GM19324 (cell line): ENCODE measurements around the gene SPIN2A.
"Not testable (repeated sequence)": the region's sequence is repeated elsewhere in the genome, so short reads cannot be mapped to it uniquely, and the experiment has no call there.

ENCODE experiments used
- ATAC-seq: cut with Tn5 transposase; IDR thresholded peaks from one replicate; pipeline ENCODE4 v1.9.1; 2021; ENCODE audit warnings: mild to moderate bottlenecking, moderate library complexity; ENCODE audit not compliant: unreplicated experiment, low FRiP score

Gene SPIN2A

DNA sequence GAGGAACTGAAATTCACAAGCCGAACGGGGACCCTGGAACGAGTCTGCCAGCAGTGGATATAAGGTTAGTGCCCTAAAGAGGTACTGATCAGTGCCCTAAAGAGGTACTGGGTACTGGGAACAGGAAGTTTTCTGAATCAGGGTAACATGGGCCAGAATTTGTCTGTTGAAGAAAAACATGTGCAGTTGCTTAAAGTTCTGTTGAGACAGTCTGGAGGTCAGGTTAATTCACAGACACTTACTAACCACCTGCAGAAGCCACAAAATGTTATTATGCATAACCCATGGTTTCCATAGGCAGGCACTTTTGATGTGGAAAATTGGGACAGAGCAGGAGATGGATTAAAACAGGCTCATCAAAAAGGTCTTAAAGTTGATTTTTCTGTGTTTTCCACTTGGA lies 33.7 kb downstream of the SPIN2A start:
- no peak for ATAC-seq

DNA sequence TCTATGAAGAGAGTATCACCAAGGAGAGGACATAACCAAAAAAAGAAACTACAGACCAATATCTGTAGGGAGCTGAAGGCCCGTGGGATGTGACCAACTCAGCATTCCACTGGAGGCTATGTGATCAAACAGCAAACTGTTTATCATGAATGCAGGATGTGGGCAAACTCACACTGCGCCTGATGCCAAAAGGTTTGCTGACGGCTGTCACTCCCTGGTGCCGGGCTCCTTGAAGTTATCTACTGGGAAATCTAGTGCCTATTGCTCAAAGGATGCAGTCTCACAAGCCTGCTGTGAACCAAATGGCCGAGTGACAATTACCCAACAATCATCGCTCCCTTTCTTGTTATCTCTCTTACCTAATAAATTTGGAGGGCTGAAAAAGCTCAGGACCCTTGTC lies 34.3 kb downstream of the SPIN2A start:
- ATAC-seq, result not testable (repeated sequence)
